Suprapubic skin (tissue), 3 donors: ENCODE results near the gene SPEG.

Experiments used
- CTCF ChIP-seq, 2 donors: fragments of 200-600 bp in 1 of 2; fragments of 450-650 bp in 1 of 2; sonication (generic) in 1 of 2; IDR thresholded peaks; one replicate each; pipeline ENCODE4 v1.5.1; 2016 to 2019; ENCODE audit warnings: antibody characterized with exemption in 2 of 2, mild to moderate bottlenecking in 1 of 2, moderate library complexity in 1 of 2
- POLR2AphosphoS5 ChIP-seq, 3 donors: sonication (generic); formaldehyde crosslinking; IDR thresholded peaks; one replicate each; pipeline ENCODE4 v1.6.1; 2017; ENCODE audit warnings: antibody characterized with exemption in 3 of 3

GRCh38 chr2:219436491-219436890 lies 1.8 kb downstream of the SPEG start:
- TF ChIP-seq POLR2AphosphoS5 (IDR thresholded peaks at IDR 0.05), result no peak
- no peak for TF ChIP-seq CTCF (IDR thresholded peaks at IDR 0.05)
